GM19351 (cell line): ENCODE data around the gene ABHD17C.
"Not testable (repeated sequence)": the region's sequence is repeated elsewhere in the genome, so short reads cannot be mapped to it uniquely, and the experiment has no call there.

Experiments used
- ATAC-seq: cut with Tn5 transposase; IDR thresholded peaks from one replicate; pipeline ENCODE4 v1.9.1; 2021; ENCODE audit warnings: mild to moderate bottlenecking, moderate library complexity; ENCODE audit not compliant: unreplicated experiment

ABHD17C gene

GRCh38 chr15:80760960-80761359, 65.8 kb downstream of the ABHD17C start:
- ATAC-seq: no peak

- no peak for ATAC-seq
Observed at GRCh38 chr15:80761754-80762153, 66.6 kb downstream of the ABHD17C start.

- not testable (repeated sequence) for ATAC-seq
Observed at GRCh38 chr15:80763235-80763634, 68.1 kb downstream of the ABHD17C start.

- ATAC-seq: no peak
Observed at GRCh38 chr15:80764535-80764934, 69.4 kb downstream of the ABHD17C start.

- ATAC-seq: no peak
Observed at GRCh38 chr15:80766275-80766674, 71.2 kb downstream of the ABHD17C start.

GRCh38 chr15:80768158-80768557, 73.0 kb downstream of the ABHD17C start:
- no peak for ATAC-seq

- ATAC-seq: no peak
Observed at GRCh38 chr15:80769153-80769828, 74.2 kb downstream of the ABHD17C start.

GRCh38 chr15:80769829-80770705, 75.0 kb downstream of the ABHD17C start:
- ATAC-seq: no peak

GRCh38 chr15:80773122-80773551, 78.0 kb downstream of the ABHD17C start:
- ATAC-seq: no peak

GRCh38 chr15:80773792-80774352, 78.8 kb downstream of the ABHD17C start:
- ATAC-seq: no peak

- no peak for ATAC-seq
Observed at GRCh38 chr15:80774486-80774885, 79.4 kb downstream of the ABHD17C start.

GRCh38 chr15:80775338-80775737, 80.2 kb downstream of the ABHD17C start:
- no peak for ATAC-seq

GRCh38 chr15:80776420-80777045, 81.4 kb downstream of the ABHD17C start:
- ATAC-seq: no peak

GRCh38 chr15:80777137-80777536, 82.0 kb downstream of the ABHD17C start:
- no peak for ATAC-seq

- ATAC-seq: no peak
Observed at GRCh38 chr15:80777826-80778620, 82.9 kb downstream of the ABHD17C start.

GRCh38 chr15:80778621-80778963, 83.5 kb downstream of the ABHD17C start:
- ATAC-seq: no peak

GRCh38 chr15:80778964-80779657, 84.0 kb downstream of the ABHD17C start, which contains the start of gene CEMIP:
CEMIP (plus strand) TSS chr15:80779370; CDS start chr15:80873880, 94,510 bp downstream.
- ATAC-seq: peak; percentile 74

- no peak for ATAC-seq
Observed at GRCh38 chr15:80779658-80780415, 84.7 kb downstream of the ABHD17C start.
